ENCODE data around the gene SLC38A8.

The SLC38A8 gene

GRCh38 chr16:83983491-83983890 lies 59.1 kb downstream of the SLC38A8 start:
- no peak for DNase-seq (ENCODE audit: low read depth)
- no peak overlapping the region for H3K4me3 ChIP-seq (ENCODE audit: low read length)
- no peak for TF ChIP-seq CTCF (IDR thresholded peaks at IDR 0.05; ENCODE audit: insufficient read depth, low read depth, low read length, missing control alignments)

- TF ChIP-seq CTCF (IDR thresholded peaks at IDR 0.05; ENCODE audit: insufficient read depth, low read depth, low read length, missing control alignments): no peak
- no peak overlapping the region for H3K4me3 ChIP-seq (ENCODE audit: low read length)
- DNase-seq (ENCODE audit: low read depth): no peak
Measured at GRCh38 chr16:83981799-83982198, 60.8 kb downstream of the SLC38A8 start.

GRCh38 chr16:83980794-83981193 lies 61.8 kb downstream of the SLC38A8 start:
- DNase-seq (ENCODE audit: low read depth): no peak
- no peak overlapping the region for H3K4me3 ChIP-seq (ENCODE audit: low read length)
- no peak for TF ChIP-seq CTCF (IDR thresholded peaks at IDR 0.05; ENCODE audit: insufficient read depth, low read depth, low read length, missing control alignments)

GRCh38 chr16:83979441-83979840 lies 63.2 kb downstream of the SLC38A8 start:
- no peak overlapping the region for H3K4me3 ChIP-seq (ENCODE audit: low read length)
- no peak for DNase-seq (ENCODE audit: low read depth)
- TF ChIP-seq CTCF (IDR thresholded peaks at IDR 0.05; ENCODE audit: insufficient read depth, low read depth, low read length, missing control alignments): no peak

- no peak for DNase-seq (ENCODE audit: low read depth)
- H3K4me3 ChIP-seq (ENCODE audit: low read length): no peak overlapping the region
- TF ChIP-seq CTCF (IDR thresholded peaks at IDR 0.05; ENCODE audit: insufficient read depth, low read depth, low read length, missing control alignments): no peak
Measured at GRCh38 chr16:83978401-83978904, 64.1 kb downstream of the SLC38A8 start.

- TF ChIP-seq CTCF (IDR thresholded peaks at IDR 0.05; ENCODE audit: insufficient read depth, low read depth, low read length, missing control alignments): no peak
- H3K4me3 ChIP-seq (ENCODE audit: low read length): no peak overlapping the region
- DNase-seq (ENCODE audit: low read depth): no peak
Measured at GRCh38 chr16:83977056-83977815, 65.4 kb downstream of the SLC38A8 start.
